Breast epithelium (tissue), 4 donors: ENCODE data around the gene ZNF394. TPM values are rescaled to one million over a fixed set of nuclear protein-coding genes. Genes with fewer than 3 reads are reported as not detected.

ENCODE experiments used
- DNase-seq, 2 donors: peaks; one replicate each; pipeline ENCODE4 v3.0.0-alpha.2; 2019; ENCODE audit warnings: low spot score in 2 of 2
- H3K27ac ChIP-seq, 2 donors: fragments of 200-600 bp; sonication (generic) in 1 of 2; one replicate each; pipeline ENCODE4 v1.5.1; 2016 to 2019; ENCODE audit warnings: mild to moderate bottlenecking in 1 of 2
- H3K27me3 ChIP-seq, 2 donors: fragments of 200-600 bp; sonication (generic) in 1 of 2; one replicate each; pipeline versions ENCODE4 v1.5.1 to v1.6.0; 2017 to 2019; ENCODE audit warnings: control low read depth in 1 of 2, mild to moderate bottlenecking in 1 of 2
- H3K36me3 ChIP-seq: fragments of 200-600 bp; one replicate; pipeline ENCODE4 v1.5.1; 2019
- H3K4me1 ChIP-seq, 2 donors: fragments of 200-600 bp; sonication (generic); one replicate each; pipeline ENCODE4 v1.5.1; 2016 to 2019; ENCODE audit warnings: control low read depth in 1 of 2
- H3K4me3 ChIP-seq, 3 donors: fragments of 200-600 bp; sonication (generic); 1 replicate in 2 of 3; 2 replicates in 1 of 3; pipeline ENCODE4 v1.5.1; 2016 to 2019; ENCODE audit warnings: mild to moderate bottlenecking in 3 of 3, moderate library complexity in 2 of 3
- H3K9me3 ChIP-seq, 2 donors: fragments of 200-600 bp; sonication (generic) in 1 of 2; one replicate each; pipeline ENCODE4 v1.5.1; 2016 to 2019; ENCODE audit warnings: control low read depth in 1 of 2
- CTCF ChIP-seq, 3 donors: fragments of 450-650 bp; IDR thresholded peaks; one replicate each; pipeline ENCODE4 v1.5.1; 2016 to 2017; ENCODE audit warnings: antibody characterized with exemption in 3 of 3, mild to moderate bottlenecking in 3 of 3, moderate library complexity in 3 of 3
- POLR2A ChIP-seq: fragments of 450-650 bp; IDR thresholded peaks from one replicate; pipeline ENCODE4 v1.6.1; 2016; ENCODE audit warnings: antibody characterized with exemption, mild to moderate bottlenecking, moderate library complexity
- POLR2AphosphoS5 ChIP-seq, 3 donors: sonication (generic); formaldehyde crosslinking; IDR thresholded peaks; one replicate each; pipeline ENCODE4 v1.6.1; 2017; ENCODE audit warnings: antibody characterized with exemption in 3 of 3
- intact Hi-C: fragments of 100-400 bp; cut with DNase I; formaldehyde crosslinking; loops from one replicate; pipeline ENCODE4 v1.15.1; 2023; ENCODE audit warnings: low total_unique reads
- total RNA-seq, 3 donors: library from RNA; depleted of rRNA; stranded (reverse); fragments of >200 nt; gene quantifications; one replicate each; pipeline ENCODE4 v1.1.0, GENCODE V29; 2016

The ZNF394 gene
- total RNA-seq, 3 donors from 2014 or later: 42.2 to 58.7 (median 58.3) TPM

DNA sequence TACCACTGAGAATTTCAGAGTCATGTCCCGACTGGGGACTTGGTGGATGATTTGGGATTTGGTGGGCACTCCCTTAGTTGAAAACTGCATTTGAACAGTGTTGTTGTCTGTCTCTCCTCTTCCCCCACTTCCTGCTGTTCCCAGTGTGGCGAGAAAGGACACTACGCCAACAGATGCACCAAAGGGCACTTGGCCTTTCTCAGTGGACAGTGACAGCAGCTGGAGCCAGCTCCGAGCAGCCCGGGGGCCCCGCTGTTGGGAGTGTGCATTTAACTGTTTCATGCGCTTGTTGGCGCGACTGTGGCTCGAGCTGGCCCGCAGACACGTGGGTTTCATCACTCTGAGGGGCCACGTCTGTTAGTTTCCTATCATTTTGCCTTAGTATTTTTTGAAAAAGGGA lies 43.8 kb downstream of the ZNF394 start:
- Histone ChIP-seq H3K9me3 (no peaks in the 10 kb centered on the region), H3K36me3 (no peaks in the 10 kb centered on the region), H3K27me3 (no peaks in the 10 kb centered on the region), H3K4me3 (no peak overlapping the region), H3K27ac (no peak overlapping the region), H3K4me1 (no peaks in the 10 kb centered on the region)
- DNase-seq: no peak
- intact Hi-C loops: no loop called here
- TF ChIP-seq CTCF (IDR thresholded peaks at IDR 0.05) (no peak), POLR2A (no peak), POLR2AphosphoS5 (IDR thresholded peaks at IDR 0.05) (no peak)

- Histone ChIP-seq H3K4me3 (no peak overlapping the region), H3K4me1 (no peaks in the 10 kb centered on the region), H3K27ac (no peak overlapping the region), H3K27me3 (no peaks in the 10 kb centered on the region), H3K36me3 (no peaks in the 10 kb centered on the region), H3K9me3 (no peaks in the 10 kb centered on the region)
- intact Hi-C loops: no loop called here
- TF ChIP-seq CTCF (IDR thresholded peaks at IDR 0.05) (no peak), POLR2A (no peak)
- DNase-seq: no peak
Measured at GRCh38 chr7:99455874-99456273, 44.2 kb downstream of the ZNF394 start.

DNA sequence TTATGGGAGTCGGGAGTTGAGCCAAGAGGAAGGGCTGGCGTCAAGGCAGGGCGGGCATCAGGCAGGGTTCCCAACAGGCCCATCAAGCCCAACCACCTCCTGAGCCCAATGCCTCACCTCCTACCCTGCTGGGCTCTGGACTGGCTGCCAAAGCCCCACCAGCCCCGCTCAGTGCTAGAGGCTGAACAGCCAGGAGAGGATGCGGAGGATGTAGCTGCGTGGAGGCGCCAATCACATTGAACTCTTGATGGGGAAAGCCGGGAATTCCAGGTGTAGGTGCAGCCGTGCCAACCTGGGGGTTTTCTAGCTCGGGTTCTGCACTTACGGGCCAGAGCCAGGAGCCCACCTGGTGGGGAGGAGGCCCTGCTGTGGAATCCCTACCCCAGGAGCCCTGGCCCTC lies 47.0 kb downstream of the ZNF394 start:
- DNase-seq: no peak
- H3K9me3 ChIP-seq: no peaks in the 10 kb centered on the region
- H3K4me3 ChIP-seq: no peak overlapping the region
- TF ChIP-seq POLR2A (no peak), CTCF (IDR thresholded peaks at IDR 0.05) (no peak), POLR2AphosphoS5 (IDR thresholded peaks at IDR 0.05) (no peak)
- H3K36me3 ChIP-seq: no peaks in the 10 kb centered on the region
- no peaks in the 10 kb centered on the region for H3K4me1 ChIP-seq
- peak overlapping the region in 1 of 2 donors; percentile 43 for H3K27ac ChIP-seq
- H3K27me3 ChIP-seq: no peaks in the 10 kb centered on the region
- intact Hi-C loops: no loop called here

- H3K36me3 ChIP-seq: no peaks in the 10 kb centered on the region
- no peaks in the 10 kb centered on the region for H3K4me1 ChIP-seq
- DNase-seq: no peak
Measured at GRCh38 chr7:99452541-99452940, 47.5 kb downstream of the ZNF394 start.

GRCh38 chr7:99451936-99452335 lies 48.1 kb downstream of the ZNF394 start:
- Histone ChIP-seq H3K4me1 (no peaks in the 10 kb centered on the region), H3K9me3 (no peaks in the 10 kb centered on the region), H3K36me3 (no peaks in the 10 kb centered on the region), H3K27me3 (no peaks in the 10 kb centered on the region), H3K4me3 (no peak overlapping the region), H3K27ac (no peak overlapping the region)
- no peak for TF ChIP-seq POLR2A
- TF ChIP-seq CTCF (IDR thresholded peaks at IDR 0.05): no peak
- no peak for TF ChIP-seq POLR2AphosphoS5 (IDR thresholded peaks at IDR 0.05)
- no peak for DNase-seq
- intact Hi-C loops: no loop called here

More at GRCh38 chr7:99452541-99452940, 47.5 kb downstream of the ZNF394 start:
- H3K27ac ChIP-seq: no peak overlapping the region
- H3K9me3 ChIP-seq: no peaks in the 10 kb centered on the region
- intact Hi-C loops: no loop called here
- no peak overlapping the region for H3K4me3 ChIP-seq
- TF ChIP-seq POLR2A (no peak), CTCF (IDR thresholded peaks at IDR 0.05) (no peak), POLR2AphosphoS5 (IDR thresholded peaks at IDR 0.05) (no peak)
- no peaks in the 10 kb centered on the region for H3K27me3 ChIP-seq
